Fibroblast of skin of abdomen (primary cell): ENCODE results near the gene ATF4.

Experiments
- DNase-seq: peaks from one replicate; pipeline ENCODE4 v3.0.0-alpha.2; 2013

Gene ATF4

DNA sequence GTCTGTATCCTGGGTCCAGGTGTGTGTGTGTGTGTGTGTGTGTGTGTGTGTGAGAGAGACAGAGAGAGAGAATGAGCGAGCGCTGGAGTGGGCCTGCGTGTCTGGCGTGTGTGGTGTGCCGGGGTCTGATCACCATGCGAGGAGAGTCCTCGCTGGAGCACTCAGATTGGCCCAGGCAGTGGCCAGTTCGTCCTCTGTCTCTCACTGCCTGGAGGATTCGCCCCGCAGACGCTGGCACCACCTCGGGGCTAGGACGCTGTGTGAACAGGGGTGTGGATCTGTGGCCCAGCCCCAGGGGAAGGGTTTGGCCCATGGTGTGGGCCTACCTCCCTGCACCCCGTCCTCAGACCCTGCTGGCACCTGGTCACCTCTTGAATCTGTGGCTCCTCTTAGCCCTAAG, 38.6 kb downstream of the ATF4 start:
- no peak for DNase-seq

GRCh38 chr22:39559456-39560105, 39.2 kb downstream of the ATF4 start:
- DNase-seq, result no peak

- no peak for DNase-seq
These were observed 39.8 kb downstream of the ATF4 start for GRCh38 chr22:39560127-39560526.

DNA sequence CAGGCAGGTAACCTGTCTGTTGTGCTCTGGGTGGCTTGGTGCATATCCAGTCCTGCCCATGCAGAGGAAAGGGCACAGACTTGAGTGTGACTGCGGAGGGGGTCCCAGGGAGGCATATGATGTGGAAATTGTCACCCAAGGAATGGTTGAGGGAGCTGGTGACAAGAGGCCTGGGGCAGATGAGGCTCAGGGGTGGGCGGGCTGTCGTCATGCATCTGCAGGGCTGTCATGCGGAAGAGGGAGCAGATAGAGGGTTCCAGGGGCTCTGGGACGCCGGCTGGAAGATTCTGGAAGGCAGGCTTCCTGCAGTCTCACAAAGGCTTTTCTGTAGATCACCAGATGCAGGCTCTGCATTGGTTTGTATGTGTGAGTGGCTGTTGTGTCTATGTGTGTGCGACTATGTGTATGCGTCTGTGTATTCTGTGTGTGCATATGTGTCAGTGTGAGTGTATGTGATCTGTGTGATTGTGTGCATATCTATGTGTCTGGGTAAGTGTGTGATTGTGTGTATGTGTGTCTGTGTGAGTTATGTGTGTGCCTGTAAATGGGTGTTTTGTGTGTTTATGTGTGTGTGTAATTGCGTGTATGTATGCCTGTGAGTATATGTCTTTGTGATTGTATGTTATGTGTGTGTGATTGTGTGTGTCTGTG, 42.6 kb downstream of the ATF4 start:
- no peak for DNase-seq

DNA sequence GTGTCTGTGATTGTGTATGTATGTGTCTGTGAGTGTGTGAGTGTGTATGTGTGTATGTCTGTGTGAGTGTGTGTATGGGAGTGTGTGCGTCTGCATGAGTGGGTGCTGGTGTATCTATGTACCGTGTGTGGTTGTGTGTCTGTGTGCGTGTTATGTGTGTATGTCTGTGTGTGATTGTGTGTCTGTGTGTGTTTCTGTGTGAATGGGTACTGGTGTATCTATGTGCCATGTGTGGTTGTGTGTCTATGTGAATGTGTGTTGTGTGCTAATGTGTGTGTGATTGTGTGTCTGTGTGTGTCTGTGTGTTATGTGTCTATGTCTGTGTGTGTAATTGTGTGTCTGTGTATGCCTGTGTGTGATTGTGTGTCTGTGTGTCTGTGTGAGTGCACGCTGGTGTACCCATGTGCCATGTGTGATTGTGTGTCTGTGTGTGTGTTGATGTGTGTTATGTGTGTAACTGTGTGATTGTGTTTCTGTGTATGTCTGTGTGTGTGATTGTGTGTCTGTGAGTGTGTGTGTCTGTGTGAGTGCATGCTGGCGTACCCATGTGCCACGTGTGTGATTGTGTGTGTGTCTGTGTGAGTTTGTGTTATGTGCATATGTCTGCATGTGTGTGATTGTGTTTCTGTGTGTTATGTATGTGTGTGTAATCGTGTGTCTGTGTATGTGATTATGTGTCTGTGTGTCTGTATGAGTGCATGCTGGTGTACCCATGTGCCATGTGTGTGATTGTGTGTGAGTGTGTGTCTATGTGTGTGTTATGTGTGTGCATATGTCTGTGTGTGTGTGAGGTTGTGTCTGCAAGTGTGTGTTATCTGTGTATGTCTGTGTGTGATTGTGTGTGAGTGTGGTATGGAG, 43.4 kb downstream of the ATF4 start:
- DNase-seq, result no peak

GRCh38 chr22:39565414-39565944, 45.1 kb downstream of the ATF4 start:
- DNase-seq, result no peak

DNA sequence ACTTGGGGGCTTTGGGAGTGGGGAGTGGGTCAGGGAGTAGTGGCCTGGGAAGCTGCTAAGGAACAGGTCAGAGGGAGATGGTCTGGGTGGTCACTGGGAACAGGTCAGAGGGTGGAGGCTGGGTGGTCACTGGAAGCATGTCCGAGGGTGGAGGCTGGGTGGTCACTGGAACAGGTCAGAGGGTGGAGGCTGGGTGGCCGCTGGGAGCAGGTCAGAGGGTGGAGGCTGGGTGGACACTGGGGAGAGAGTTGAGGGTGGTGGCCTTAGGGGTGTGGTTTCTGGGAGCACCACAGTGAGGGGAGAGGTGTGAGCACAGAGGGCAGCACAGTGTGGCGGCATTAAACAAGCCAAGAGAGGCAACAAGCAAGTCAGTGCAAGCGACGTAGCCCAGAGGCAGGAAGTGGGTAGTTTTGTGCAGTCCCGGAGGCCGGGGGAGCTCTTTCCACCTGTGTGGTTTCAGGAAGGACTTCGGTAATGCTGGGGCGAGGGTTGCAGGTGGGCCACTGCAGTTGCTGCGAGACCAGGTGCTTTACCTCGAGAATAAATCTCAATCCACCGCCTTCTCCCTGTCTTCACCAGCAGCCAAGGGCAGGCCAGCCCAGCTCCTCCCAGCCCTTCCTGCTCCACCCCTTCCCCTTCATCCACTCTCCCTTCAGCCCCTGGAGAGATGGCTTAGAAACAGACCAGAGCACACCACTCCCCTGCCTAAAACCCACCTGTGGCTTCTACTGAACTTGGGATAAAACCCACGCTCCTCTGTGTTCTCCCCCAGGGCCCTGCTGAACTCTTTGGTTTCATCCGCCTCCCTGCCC, 47.0 kb downstream of the ATF4 start:
- DNase-seq, result no peak

GRCh38 chr22:39568278-39568981, 48.1 kb downstream of the ATF4 start:
- no peak for DNase-seq

DNA sequence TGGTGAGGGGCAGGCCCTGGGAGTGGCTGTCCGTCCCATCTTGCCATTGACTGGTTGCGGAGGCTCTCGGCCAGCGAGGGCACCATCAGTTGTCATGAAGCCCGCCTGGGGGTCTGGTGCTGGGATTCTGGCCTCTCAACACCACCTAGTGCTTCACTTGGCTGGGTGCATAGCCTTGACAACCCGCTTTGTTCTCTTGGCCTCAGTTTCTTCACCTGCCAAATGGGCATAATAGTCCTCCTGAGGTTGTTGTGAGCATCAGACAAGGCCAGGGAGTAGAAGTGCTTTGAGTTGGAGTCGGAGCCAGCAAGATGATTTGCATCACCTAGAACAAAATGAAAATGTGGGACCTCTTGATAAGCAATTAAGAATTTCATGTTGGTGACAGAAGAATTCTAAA, 48.7 kb downstream of the ATF4 start:
- no peak for DNase-seq

- no peak for DNase-seq
These were observed 49.9 kb downstream of the ATF4 start for GRCh38 chr22:39570226-39570625.

- DNase-seq, result no peak
These were observed 50.3 kb downstream of the ATF4 start, which contains the start of gene CACNA1I for GRCh38 chr22:39570665-39571064. Gene CACNA1I (plus strand): TSS chr22:39570753. CDS start chr22:39570753, 0 bp downstream.

- DNase-seq, result no peak
These were observed 51.2 kb downstream of the ATF4 start for GRCh38 chr22:39571538-39571937.
